ENCODE measurements around the gene FAM234B.

DNA sequence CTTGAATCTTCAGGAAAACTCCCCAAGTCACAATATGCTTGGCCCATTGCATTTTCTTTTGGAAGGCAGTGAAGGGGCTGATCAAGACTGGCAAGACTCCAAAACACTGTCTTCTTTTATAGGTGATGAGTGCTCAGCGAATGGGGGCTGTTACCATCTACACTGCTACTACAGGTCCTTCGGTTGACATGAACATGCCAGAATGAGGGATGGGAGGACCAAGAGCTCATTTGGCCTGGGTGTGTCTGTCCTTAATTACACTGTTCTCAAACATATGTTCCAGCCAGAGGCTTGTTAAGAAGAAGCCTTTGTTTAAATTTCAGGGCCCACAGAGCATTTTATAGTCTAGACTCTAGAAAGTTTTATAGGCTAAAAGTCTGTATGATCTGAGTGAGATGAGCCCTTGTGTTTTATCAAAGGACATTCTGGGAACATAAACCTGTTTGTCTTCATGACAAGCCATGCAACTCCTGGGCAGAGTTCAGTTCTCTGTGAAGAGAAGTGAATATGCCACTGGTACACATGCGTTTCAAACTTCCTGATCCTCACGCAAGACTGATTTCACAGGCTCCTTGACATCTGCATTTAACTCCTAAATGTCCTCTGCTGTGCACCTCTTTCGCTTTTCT lies 4.7 kb upstream of the FAM234B start:
- TF ChIP-seq, protein P1, sequence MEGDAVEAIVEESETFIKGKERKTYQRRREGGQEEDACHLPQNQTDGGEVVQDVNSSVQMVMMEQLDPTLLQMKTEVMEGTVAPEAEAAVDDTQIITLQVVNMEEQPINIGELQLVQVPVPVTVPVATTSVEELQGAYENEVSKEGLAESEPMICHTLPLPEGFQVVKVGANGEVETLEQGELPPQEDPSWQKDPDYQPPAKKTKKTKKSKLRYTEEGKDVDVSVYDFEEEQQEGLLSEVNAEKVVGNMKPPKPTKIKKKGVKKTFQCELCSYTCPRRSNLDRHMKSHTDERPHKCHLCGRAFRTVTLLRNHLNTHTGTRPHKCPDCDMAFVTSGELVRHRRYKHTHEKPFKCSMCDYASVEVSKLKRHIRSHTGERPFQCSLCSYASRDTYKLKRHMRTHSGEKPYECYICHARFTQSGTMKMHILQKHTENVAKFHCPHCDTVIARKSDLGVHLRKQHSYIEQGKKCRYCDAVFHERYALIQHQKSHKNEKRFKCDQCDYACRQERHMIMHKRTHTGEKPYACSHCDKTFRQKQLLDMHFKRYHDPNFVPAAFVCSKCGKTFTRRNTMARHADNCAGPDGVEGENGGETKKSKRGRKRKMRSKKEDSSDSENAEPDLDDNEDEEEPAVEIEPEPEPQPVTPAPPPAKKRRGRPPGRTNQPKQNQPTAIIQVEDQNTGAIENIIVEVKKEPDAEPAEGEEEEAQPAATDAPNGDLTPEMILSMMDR (IDR thresholded peaks at IDR 0.05 in 4 of 5, conservative IDR thresholded peaks at IDR 0.05 in 1 of 5), result no peak
- TF ChIP-seq POLR2A (IDR thresholded peaks at IDR 0.05), result no peak
